Measurements from ENCODE around the gene RAB40C.

RAB40C gene

DNA sequence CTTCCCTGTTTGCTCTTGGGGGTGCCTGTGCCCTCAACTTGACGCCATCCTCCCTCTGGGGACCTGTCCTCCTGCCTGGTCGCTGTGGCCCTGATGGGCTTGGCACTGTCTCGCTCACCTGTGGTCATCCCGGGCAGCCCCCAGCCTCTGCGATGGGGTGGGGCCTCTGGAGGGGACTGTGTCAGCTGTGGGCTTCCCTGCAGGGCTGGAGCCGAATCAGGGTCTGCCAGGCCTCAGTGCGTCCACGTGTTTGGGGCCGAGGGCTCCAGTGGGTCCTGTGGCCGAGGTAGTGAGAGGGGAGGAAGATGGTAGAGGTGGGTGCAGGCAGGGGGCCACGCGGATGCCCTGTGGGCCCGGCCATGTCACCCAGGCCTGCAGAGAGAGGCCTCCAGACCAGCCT, 12.1 kb upstream of the RAB40C start:
- TF ChIP-seq PKNOX1 (IDR thresholded peaks at IDR 0.05) (no peak), CTBP1 (IDR thresholded peaks at IDR 0.05; ENCODE audit: borderline replicate concordance) (no peak), FOXK2 (IDR thresholded peaks at IDR 0.05) (no peak), TARDBP (IDR thresholded peaks at IDR 0.05) (no peak), L3MBTL2 (conservative IDR thresholded peaks at IDR 0.05) (no peak), FOXM1 (IDR thresholded peaks at IDR 0.05; ENCODE audit: borderline replicate concordance) (no peak), ELF4 (IDR thresholded peaks at IDR 0.05) (no peak), SUZ12 (IDR thresholded peaks at IDR 0.05) (no peak), SP1 (IDR thresholded peaks at IDR 0.05) (no peak), FOXA1 (IDR thresholded peaks at IDR 0.05) (no peak), HDGF (IDR thresholded peaks at IDR 0.05; ENCODE audit: borderline replicate concordance) (no peak), ZNF384 (IDR thresholded peaks at IDR 0.05) (no peak), NFRKB (IDR thresholded peaks at IDR 0.05) (no peak), LEF1 (IDR thresholded peaks at IDR 0.05; ENCODE audit: borderline replicate concordance) (no peak), ARNT (IDR thresholded peaks at IDR 0.05) (no peak), BHLHE40 (IDR thresholded peaks at IDR 0.05; ENCODE audit: borderline replicate concordance) (no peak)
- POLR2A ChIA-PET, result interaction anchor here (1.5 kb wide), 1 partner anchor 11 kb away, joined by 3 read pairs; no protein-coding TSS in a partner anchor

DNA sequence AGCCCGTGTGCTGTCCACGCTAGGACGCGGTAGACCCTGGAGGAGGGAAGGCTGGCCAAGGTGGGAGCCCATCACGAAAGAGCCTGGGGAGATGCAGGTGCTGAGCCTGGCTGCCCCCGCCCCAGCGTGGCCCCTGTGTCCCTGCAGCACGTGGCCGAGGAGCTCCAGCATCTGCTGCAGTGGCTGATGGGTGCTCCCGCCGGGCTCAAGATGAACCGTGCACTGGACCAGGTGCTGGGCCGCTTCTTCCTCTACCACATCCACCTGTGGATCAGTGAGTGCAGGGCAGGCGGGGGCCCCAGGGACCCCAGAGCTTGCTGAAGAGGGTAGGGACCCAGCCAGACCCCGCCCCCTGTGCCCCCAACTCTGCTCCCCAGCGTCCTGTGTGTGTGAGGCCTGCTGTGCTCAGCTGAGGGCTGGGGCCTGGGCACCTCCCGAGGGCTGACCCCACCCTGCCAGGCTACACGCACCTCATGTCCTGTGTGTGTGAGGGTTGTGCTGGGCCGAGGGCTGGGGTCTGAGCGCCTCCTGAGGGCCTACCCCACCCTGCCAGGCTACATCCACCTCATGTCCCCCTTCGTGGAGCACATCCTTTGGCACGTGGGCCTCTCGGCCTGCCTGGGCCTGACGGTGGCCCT, 11.5 kb upstream of the RAB40C start:
- CTCF ChIA-PET, result no interaction called here
- TF ChIP-seq HDGF (IDR thresholded peaks at IDR 0.05; ENCODE audit: borderline replicate concordance), result no peak
- no peak for TF ChIP-seq ZNF384 (IDR thresholded peaks at IDR 0.05)
- TF ChIP-seq NFRKB (IDR thresholded peaks at IDR 0.05), result no peak
- POLR2A ChIA-PET, result interaction anchor here (1.5 kb wide), 1 partner anchor 10 kb away, joined by 3 read pairs; no protein-coding TSS in a partner anchor
- no peak for DNase-seq (ENCODE audit: extremely low spot score)

More for the DNA sequence above, 12.1 kb upstream of the RAB40C start:
- no peak for DNase-seq (ENCODE audit: extremely low spot score)
- CTCF ChIA-PET, result no interaction called here

- TF ChIP-seq LEF1 (IDR thresholded peaks at IDR 0.05; ENCODE audit: borderline replicate concordance), result no peak
- TF ChIP-seq HDGF (IDR thresholded peaks at IDR 0.05; ENCODE audit: borderline replicate concordance), result no peak
- no peak for TF ChIP-seq ARNT (IDR thresholded peaks at IDR 0.05)
- TF ChIP-seq PKNOX1 (IDR thresholded peaks at IDR 0.05), result no peak
- no peak for TF ChIP-seq SUZ12 (IDR thresholded peaks at IDR 0.05)
- no peak for TF ChIP-seq BHLHE40 (IDR thresholded peaks at IDR 0.05; ENCODE audit: borderline replicate concordance)
- no peak for TF ChIP-seq TARDBP (IDR thresholded peaks at IDR 0.05)
- TF ChIP-seq SP1 (IDR thresholded peaks at IDR 0.05), result no peak
- TF ChIP-seq FOXK2 (IDR thresholded peaks at IDR 0.05), result no peak
- no peak for TF ChIP-seq FOXA1 (IDR thresholded peaks at IDR 0.05)
- TF ChIP-seq FOXM1 (IDR thresholded peaks at IDR 0.05; ENCODE audit: borderline replicate concordance), result no peak
- TF ChIP-seq NFRKB (IDR thresholded peaks at IDR 0.05), result no peak
- TF ChIP-seq CTBP1 (IDR thresholded peaks at IDR 0.05; ENCODE audit: borderline replicate concordance), result no peak
- POLR2A ChIA-PET, result interaction anchor here (1.5 kb wide), 1 partner anchor 10 kb away, joined by 3 read pairs; no protein-coding TSS in a partner anchor
- CTCF ChIA-PET, result no interaction called here
- peak; percentile 80 for DNase-seq (ENCODE audit: extremely low spot score)
These were observed 10.9 kb upstream of the RAB40C start for GRCh38 chr16:578870-579405.

DNA sequence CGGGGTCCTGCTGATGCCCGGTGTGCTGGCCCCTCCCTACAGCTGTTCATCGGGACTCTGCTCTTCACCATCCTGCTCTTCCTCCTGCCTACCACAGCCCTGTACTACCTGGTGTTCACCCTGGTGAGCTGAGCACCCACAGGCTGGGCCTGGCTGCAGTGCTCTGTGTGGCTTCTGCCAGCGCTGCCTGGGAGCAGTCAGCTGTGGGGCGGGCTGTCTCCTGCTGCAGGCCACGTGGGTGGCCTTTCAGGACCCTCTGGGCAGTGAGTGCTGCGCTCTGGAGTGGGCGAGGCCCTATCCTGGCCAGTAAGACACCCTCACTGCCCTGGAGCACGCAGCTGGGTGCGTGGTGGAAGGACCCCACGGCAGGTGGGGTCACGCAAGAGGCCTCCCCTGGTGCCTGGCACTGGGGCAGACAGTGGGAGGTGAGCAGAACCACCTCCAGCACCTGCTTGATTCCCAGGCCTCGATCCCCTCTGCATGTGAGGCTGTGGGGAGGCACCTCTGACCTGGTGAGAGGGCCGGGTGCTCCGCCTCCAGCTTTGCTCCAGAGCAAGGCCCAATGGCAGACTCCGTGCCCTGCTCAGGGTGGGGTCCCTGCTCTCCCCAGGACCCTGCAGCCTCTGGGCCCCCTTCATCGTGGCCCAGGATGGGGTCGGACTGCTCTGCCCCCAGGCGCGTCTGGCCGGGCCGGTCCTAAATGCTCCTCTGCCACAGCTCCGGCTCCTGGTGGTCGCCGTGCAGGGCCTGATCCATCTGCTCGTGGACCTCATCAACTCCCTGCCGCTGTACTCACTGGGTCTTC, 9.5 kb upstream of the RAB40C start:
- ChIA-PET CTCF (no interaction called here), POLR2A (interaction anchor here (1.2 to 1.4 kb wide), 2 partner anchors 10 to 11 kb away, joined by 3 to 7 read pairs; no protein-coding TSS in a partner anchor)
- no peak for DNase-seq (ENCODE audit: extremely low spot score)
- TF ChIP-seq TARDBP (IDR thresholded peaks at IDR 0.05) (no peak), NFRKB (IDR thresholded peaks at IDR 0.05) (no peak), PKNOX1 (IDR thresholded peaks at IDR 0.05) (no peak), CTBP1 (IDR thresholded peaks at IDR 0.05; ENCODE audit: borderline replicate concordance) (no peak), SP1 (IDR thresholded peaks at IDR 0.05) (no peak), L3MBTL2 (conservative IDR thresholded peaks at IDR 0.05) (no peak), ZNF384 (IDR thresholded peaks at IDR 0.05) (no peak), ARNT (IDR thresholded peaks at IDR 0.05) (no peak), SUZ12 (IDR thresholded peaks at IDR 0.05) (no peak), ELF4 (IDR thresholded peaks at IDR 0.05) (no peak), LEF1 (IDR thresholded peaks at IDR 0.05; ENCODE audit: borderline replicate concordance) (no peak), FOXA1 (IDR thresholded peaks at IDR 0.05) (no peak), FOXM1 (IDR thresholded peaks at IDR 0.05; ENCODE audit: borderline replicate concordance) (no peak), FOXK2 (IDR thresholded peaks at IDR 0.05) (no peak), HDGF (IDR thresholded peaks at IDR 0.05; ENCODE audit: borderline replicate concordance) (no peak)

DNA sequence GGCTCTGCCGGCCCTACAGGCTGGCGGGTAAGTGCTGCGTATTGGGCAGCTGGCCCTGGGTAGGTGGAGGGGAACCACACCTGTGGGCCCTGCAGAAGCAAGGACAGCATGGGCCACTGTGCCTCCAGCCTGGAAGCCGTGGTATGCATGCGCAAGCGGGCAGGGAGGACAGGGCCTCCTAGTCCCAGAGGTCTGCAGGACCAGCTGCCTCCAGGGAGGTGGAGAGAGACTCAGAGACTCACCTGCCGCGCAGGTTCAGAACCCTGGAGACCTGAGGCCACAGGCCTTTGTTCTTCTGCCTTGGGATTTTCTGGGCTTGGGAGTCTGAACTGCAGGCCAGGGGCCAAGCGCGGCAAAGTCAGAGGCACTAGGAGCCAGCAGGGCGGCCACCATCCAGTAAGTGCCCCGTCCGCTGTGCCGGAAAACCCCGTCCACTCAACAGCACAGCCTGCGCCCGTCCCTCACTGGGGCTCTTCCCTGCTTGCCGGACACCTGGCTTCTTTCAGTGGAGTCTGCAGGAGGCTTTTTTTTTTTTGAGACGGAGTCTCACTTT, 8.8 kb upstream of the RAB40C start:
- TF ChIP-seq NFRKB (IDR thresholded peaks at IDR 0.05) (no peak), FOXK2 (IDR thresholded peaks at IDR 0.05) (no peak), BHLHE40 (IDR thresholded peaks at IDR 0.05; ENCODE audit: borderline replicate concordance) (no peak), L3MBTL2 (conservative IDR thresholded peaks at IDR 0.05) (no peak), CTBP1 (IDR thresholded peaks at IDR 0.05; ENCODE audit: borderline replicate concordance) (no peak), LEF1 (IDR thresholded peaks at IDR 0.05; ENCODE audit: borderline replicate concordance) (no peak), SP1 (IDR thresholded peaks at IDR 0.05) (no peak), ELF4 (IDR thresholded peaks at IDR 0.05) (no peak), SUZ12 (IDR thresholded peaks at IDR 0.05) (no peak), FOXA1 (IDR thresholded peaks at IDR 0.05) (no peak), PKNOX1 (IDR thresholded peaks at IDR 0.05) (no peak), TARDBP (IDR thresholded peaks at IDR 0.05) (no peak), FOXM1 (IDR thresholded peaks at IDR 0.05; ENCODE audit: borderline replicate concordance) (no peak), ZNF384 (IDR thresholded peaks at IDR 0.05) (no peak), HDGF (IDR thresholded peaks at IDR 0.05; ENCODE audit: borderline replicate concordance) (no peak)
- ChIA-PET CTCF (no interaction called here), POLR2A (interaction anchor here (1.1 to 1.4 kb wide), 2 partner anchors 9 to 12 kb away, joined by 3 read pairs; no protein-coding TSS in a partner anchor)
- no peak for DNase-seq (ENCODE audit: extremely low spot score)
